Measurements from ENCODE around the gene RNF187.

GRCh38 chr1:228465571-228466146 is 21.5 kb upstream of the RNF187 start:
- TF ChIP-seq, protein P1, sequence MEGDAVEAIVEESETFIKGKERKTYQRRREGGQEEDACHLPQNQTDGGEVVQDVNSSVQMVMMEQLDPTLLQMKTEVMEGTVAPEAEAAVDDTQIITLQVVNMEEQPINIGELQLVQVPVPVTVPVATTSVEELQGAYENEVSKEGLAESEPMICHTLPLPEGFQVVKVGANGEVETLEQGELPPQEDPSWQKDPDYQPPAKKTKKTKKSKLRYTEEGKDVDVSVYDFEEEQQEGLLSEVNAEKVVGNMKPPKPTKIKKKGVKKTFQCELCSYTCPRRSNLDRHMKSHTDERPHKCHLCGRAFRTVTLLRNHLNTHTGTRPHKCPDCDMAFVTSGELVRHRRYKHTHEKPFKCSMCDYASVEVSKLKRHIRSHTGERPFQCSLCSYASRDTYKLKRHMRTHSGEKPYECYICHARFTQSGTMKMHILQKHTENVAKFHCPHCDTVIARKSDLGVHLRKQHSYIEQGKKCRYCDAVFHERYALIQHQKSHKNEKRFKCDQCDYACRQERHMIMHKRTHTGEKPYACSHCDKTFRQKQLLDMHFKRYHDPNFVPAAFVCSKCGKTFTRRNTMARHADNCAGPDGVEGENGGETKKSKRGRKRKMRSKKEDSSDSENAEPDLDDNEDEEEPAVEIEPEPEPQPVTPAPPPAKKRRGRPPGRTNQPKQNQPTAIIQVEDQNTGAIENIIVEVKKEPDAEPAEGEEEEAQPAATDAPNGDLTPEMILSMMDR (conservative IDR thresholded peaks at IDR 0.05 in 1 of 2, IDR thresholded peaks at IDR 0.05 in 1 of 2; ENCODE audit: low read depth in 1 of 2, low read length in 2 of 2): no peak
- no peak for TF ChIP-seq EZH2 (IDR thresholded peaks at IDR 0.05; ENCODE audit: low read length, missing control alignments)

All from fibroblast of lung (primary cell).